CD4-positive, alpha-beta T cell treated with Interleukin-21 for 1 hour (primary cell): Measurements from ENCODE around the gene SSMEM1.
A peak's percentile ranks its signal among the peaks of the same experiment; 100 is the strongest.
"Not testable (repeated sequence)": the region's sequence is repeated elsewhere in the genome, so short reads cannot be mapped to it uniquely, and the experiment has no call there.

Source experiments
- DNase-seq: peaks from one replicate; pipeline ENCODE4 v3.0.0-alpha.2; 2020

SSMEM1 gene

GRCh38 chr7:130207642-130208041, at the start of gene SSMEM1:
TSS of gene SSMEM1 (plus strand) at chr7:130207860. CDS start at chr7:130207911, 51 bp downstream.
- DNase-seq = no peak

- DNase-seq = no peak
Observed at GRCh38 chr7:130160023-130160422, 47.6 kb upstream of the SSMEM1 start.

- no peak for DNase-seq
Observed at GRCh38 chr7:130160455-130160854, 47.2 kb upstream of the SSMEM1 start.

GRCh38 chr7:130162196-130162595, 45.5 kb upstream of the SSMEM1 start:
- DNase-seq = no peak

GRCh38 chr7:130174237-130174959, 33.3 kb upstream of the SSMEM1 start:
- DNase-seq = no peak

GRCh38 chr7:130178251-130178650, 29.4 kb upstream of the SSMEM1 start:
- no peak for DNase-seq

GRCh38 chr7:130179631-130180030, 28.0 kb upstream of the SSMEM1 start:
- DNase-seq = no peak

- DNase-seq = no peak
Observed at GRCh38 chr7:130180571-130181262, 26.9 kb upstream of the SSMEM1 start.

- no peak for DNase-seq
Observed at GRCh38 chr7:130181263-130181605, 26.4 kb upstream of the SSMEM1 start.

GRCh38 chr7:130182990-130183389, 24.7 kb upstream of the SSMEM1 start:
- no peak for DNase-seq

GRCh38 chr7:130184349-130184748, 23.3 kb upstream of the SSMEM1 start:
- not testable (repeated sequence) for DNase-seq

- DNase-seq = no peak
Observed at GRCh38 chr7:130187360-130187759, 20.3 kb upstream of the SSMEM1 start.

- no peak for DNase-seq
Observed at GRCh38 chr7:130189343-130189742, 18.3 kb upstream of the SSMEM1 start.

GRCh38 chr7:130191791-130192190, 15.9 kb upstream of the SSMEM1 start:
- DNase-seq = no peak

GRCh38 chr7:130195396-130195795, 12.3 kb upstream of the SSMEM1 start:
- DNase-seq = no peak

- no peak for DNase-seq
Observed at GRCh38 chr7:130196476-130196875, 11.2 kb upstream of the SSMEM1 start.

GRCh38 chr7:130197094-130197493, 10.6 kb upstream of the SSMEM1 start:
- no peak for DNase-seq

- DNase-seq = no peak
Observed at GRCh38 chr7:130201796-130202195, 5.9 kb upstream of the SSMEM1 start.

- DNase-seq = peak; percentile 96
Observed at GRCh38 chr7:130205084-130205947, 2.3 kb upstream of the SSMEM1 start, which contains the start of gene TMEM209. TSS of gene TMEM209 (minus strand) at chr7:130205406. CDS start at chr7:130205375, 31 bp downstream.

GRCh38 chr7:130207033-130207432, 627 bp upstream of the SSMEM1 start:
- DNase-seq = no peak

- DNase-seq = no peak
Observed at GRCh38 chr7:130208516-130208915, 856 bp downstream of the SSMEM1 start.

GRCh38 chr7:130210181-130210935, 2.7 kb downstream of the SSMEM1 start:
- DNase-seq = no peak

GRCh38 chr7:130213828-130214227, 6.2 kb downstream of the SSMEM1 start:
- DNase-seq = no peak
